DMS79 treated with DMSO at 0.1 percent for 48 hours (cell line): ENCODE measurements around the gene BCL2L11.

ENCODE experiments used
- DNase-seq: peaks from one replicate; lab custom pipeline; 2025; lab: John Stamatoyannopoulos, UW

Gene BCL2L11

GRCh38 chr2:111168528-111169239 is 48.0 kb downstream of the BCL2L11 start:
- DNase-seq = no peak

DNA sequence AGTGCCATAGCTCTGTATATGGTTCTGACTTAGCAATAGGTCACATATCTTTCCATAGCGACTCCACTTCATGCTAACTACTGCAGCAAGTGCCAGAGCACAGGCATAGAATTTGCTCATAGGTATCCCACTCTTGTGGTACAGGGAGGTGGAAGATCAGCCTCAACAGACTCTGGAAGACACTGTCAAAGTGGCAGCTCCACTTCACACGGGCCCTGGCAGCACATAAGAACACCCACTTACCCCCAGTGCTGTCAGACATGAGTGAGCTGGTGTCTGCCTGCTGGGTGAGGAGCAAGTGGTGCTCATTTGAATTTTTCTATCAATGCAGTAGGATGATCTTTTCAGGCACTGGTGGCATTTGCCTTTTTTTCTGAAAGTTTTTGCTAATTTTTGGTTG is 48.6 kb downstream of the BCL2L11 start:
- DNase-seq = no peak

DNA sequence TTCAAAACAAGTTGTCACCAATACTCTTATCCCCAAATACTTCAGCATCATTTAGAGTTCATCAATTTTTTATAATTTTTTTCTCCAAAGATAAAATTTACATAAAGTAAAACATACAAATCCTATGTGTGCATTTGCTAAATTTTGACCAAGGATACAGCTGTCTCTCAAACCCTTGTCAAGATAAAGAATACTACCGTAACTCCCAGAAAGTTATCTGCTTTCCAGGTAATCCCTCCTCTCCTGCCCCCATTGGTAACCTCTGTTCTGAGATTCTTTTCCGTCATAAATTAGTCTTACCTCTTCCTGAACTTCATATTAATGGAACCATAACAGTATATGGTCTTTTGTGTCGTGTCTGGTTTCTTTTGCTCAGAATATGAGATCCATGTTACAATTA is 49.2 kb downstream of the BCL2L11 start:
- no peak for DNase-seq

DNA sequence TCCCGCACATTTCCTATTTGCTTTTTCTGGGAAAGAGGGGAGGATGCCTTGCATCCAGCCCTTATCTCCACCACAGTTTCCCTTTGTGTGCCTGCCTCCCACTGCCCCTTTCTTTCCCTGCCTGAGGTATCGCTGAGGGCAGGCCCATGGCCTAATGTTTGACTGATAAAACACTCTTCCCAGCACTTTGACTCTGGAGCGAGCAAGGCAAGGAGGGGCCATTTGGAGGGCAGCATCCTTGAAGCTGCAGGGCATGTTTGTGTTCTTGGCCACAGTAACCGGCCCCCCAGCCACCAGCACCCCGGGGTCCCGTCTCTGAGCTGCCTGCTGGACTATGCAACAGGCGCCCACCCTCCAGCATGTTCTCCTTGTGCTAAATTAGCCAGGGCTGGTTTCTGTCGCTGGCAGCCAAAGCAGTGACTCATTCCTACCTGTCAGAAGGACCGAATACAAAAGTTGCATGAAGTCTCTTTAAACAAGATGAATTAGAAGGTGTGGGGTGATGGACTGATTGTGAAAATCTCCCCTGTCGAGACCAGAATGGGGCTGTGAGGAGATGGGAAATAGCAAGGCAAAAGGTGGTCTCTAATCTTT is 50.7 kb downstream of the BCL2L11 start:
- DNase-seq = no peak

- no peak for DNase-seq
Measured at GRCh38 chr2:111172666-111173065, 52.0 kb downstream of the BCL2L11 start.

- DNase-seq = no peak
Measured at GRCh38 chr2:111173338-111173737, 52.6 kb downstream of the BCL2L11 start.

DNA sequence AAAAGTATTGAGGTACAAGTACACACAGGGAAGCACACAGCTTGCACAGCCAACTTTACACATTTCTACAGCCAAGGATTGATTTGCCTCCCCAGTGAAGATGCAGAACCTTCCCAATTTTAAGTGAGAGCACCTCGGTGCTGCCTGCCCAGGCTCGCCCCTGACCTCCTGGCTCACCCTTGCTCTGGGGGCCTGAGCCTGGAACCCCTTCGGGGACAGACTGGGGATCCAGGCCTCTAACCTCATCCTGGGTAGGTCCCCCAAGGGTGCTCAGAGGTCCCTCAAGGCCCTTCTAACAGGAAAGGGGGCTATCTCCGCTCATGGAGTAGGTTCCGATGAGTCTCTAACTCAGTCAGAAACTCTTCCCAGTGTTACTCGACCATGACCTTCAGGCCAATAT is 53.1 kb downstream of the BCL2L11 start:
- DNase-seq = no peak

GRCh38 chr2:111175615-111176014 is 54.9 kb downstream of the BCL2L11 start:
- DNase-seq = no peak

GRCh38 chr2:111176388-111176787 is 55.7 kb downstream of the BCL2L11 start:
- no peak for DNase-seq

DNA sequence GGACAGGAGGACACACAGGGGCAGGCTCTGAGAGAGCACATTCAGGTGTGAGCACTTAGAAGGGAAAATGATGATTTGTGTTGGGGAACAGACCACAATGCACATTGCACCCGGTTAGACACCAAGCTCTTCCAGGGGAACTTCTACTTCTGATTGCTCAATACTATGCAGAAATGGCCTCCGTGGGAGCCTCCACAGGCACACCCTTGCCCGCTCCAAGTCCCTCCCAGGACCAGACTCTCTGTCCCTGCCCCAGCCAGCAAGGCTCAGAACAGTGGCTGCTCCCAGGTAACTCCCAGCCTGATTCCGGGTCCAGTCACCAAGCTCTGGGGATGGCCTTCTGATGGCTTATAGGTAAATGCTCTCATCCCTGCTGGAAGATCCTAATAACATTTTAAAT is 56.2 kb downstream of the BCL2L11 start:
- DNase-seq = no peak

DNA sequence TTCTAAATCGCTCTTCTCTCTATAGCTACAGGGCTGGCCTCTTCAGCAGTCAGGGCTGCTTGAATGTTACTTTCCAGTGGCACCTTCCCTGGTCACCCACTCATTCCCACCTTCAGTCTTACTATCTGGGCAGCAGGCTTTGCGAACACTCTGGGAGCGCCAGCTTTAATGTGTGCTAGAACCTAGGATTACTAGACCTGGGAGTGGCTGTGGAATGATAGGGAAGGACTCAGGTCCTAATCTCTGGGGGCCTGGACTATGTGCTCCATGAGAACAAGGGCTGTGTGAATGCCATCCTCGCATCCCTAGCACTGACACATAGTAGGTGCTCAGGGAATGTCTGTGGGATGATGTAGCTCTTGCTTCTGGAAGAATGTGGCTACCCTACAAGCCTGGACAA is 57.6 kb downstream of the BCL2L11 start:
- DNase-seq = no peak

DNA sequence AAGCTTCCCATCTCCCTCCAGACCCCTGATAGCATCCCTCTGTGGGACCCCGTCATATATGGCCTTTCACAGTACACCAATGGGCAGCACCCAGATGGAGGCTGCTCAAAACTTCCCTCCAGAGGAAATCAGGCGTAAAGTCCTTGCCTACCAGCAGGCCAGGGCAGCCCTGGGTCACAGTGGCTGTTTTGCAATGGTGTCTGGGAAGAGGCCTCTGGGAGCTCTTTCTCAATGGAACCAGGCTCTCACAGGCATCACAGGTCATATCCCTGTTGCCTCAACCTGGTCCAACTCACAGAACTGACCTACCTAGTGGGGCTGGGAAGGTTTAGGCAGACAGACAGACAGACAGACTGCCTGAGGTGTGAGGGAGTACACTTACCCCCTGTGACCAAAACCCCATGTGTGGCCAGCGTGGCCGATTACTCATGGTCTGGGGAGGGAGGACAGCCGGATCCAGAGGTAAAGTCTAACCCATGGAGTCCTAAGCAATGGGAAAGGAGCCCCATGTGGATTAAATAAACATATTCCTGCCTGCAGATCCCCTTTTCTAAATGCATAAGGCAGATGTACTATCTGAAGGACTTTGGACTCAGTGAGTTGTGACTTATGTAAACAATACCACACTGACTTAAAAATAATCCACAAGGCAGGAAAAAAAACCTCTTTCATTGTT is 58.2 kb downstream of the BCL2L11 start:
- DNase-seq = no peak

DNA sequence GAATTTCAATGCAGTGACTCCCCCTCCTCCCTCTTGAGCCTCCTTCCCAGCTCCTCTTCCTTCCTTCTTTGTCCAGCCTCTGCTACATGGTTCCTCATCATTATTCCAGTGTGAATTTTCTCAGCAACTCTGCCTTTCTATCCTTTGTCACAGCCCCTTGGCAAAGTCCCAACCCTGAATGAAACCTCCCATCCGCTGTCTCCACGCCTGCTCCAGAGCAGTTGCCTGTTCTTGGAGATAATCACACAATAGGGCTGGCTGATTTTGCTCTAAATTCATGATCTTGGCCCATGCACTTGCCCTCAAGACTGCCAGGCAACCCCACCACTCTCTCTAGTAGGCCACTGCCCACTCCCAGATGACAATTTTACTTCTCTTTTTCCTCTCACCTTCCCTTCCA is 61.4 kb downstream of the BCL2L11 start:
- no peak for DNase-seq

- DNase-seq = no peak
Measured at GRCh38 chr2:111182740-111183139, 62.0 kb downstream of the BCL2L11 start.

GRCh38 chr2:111184725-111185310 is 64.1 kb downstream of the BCL2L11 start:
- peak; percentile 79 for DNase-seq

DNA sequence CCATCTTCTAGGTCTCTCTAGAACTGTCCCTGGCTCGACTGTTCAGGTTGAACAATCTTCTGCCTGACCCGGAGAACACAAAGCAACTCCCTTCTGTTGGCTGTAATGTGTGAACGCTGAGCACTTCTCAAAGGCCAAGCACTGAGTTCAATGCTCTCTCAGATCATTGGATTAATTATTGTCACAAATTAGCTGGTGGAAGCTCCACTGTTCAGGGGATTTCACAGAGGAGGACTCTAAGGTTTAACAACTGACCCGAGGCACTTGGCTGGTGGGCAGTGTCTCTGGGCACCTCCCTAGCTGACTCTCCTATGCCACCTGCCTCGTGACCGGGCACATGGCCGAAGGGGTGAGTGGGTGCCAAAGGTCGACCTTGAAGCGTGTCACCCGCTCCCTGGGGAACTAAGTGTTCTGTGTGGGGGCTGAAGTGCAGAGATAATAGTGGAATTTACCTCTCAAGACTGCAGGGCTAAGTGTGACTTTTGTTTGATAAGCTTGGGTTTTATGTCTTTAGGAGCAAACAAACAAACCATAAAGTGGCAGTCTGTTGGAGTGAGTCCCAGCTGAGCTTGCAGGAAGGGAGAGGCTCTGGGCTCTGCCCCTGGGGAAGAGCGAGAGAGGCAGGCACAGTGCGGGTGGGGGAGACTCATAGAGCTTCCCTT is 64.8 kb downstream of the BCL2L11 start:
- DNase-seq = peak; percentile 88

GRCh38 chr2:111186121-111186715 is 65.5 kb downstream of the BCL2L11 start:
- no peak for DNase-seq

DNA sequence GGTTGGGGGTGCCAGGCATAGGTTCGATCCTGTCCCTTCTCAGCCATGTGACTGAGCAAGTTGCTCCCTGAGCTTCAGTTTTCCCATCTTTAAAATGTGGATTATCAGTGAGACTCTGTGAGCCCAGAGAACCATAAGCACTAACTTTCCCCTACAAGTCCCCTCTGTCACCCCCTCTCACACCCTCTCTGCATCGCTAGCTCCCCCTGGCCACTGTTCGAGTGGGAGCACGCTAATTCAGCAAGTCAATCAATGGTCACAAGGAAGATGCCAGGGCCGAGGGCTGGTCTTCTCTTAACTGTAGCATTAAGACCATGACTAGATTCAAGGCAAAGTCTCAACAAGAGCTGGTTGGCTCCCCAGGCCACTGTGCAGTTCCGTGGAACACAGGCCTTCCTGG is 66.2 kb downstream of the BCL2L11 start:
- no peak for DNase-seq

DNA sequence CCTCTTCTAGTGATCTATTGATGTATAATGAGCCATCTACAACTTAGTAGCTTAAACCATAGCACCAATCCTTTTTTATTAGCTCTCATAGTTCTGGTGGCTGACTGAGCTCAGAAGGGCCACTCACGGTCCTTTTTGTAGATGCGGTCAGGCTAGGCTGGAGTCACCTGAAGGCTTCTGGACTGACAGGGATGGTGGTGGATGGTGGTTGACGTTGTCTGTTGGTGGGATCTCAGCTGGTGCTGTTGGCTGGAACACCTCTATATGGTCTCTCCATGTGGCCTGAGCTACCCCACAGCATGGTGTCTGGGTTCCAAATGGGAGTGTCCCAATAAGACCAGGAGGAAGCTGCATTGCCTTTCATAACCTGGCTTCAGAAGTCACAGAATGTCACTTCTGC is 68.0 kb downstream of the BCL2L11 start:
- DNase-seq = peak; percentile 87

GRCh38 chr2:111189106-111189505 is 68.4 kb downstream of the BCL2L11 start:
- DNase-seq = no peak

GRCh38 chr2:111190816-111191540 is 70.3 kb downstream of the BCL2L11 start:
- DNase-seq = no peak
